Astrocyte of the spinal cord (primary cell): ENCODE results near the gene KDM4E.
"Not testable (repeated sequence)": the region's sequence is repeated elsewhere in the genome, so short reads cannot be mapped to it uniquely, and the experiment has no call there.

Source experiments
- DNase-seq: peaks from one replicate; pipeline ENCODE4 v3.0.0; 2011; ENCODE audit warnings: low read depth, low spot score
- H3K4me3 ChIP-seq: 2 replicates; pipeline ENCODE4 v1.5.1; 2011; ENCODE audit warnings: low read depth, mild to moderate bottlenecking, low read length, moderate library complexity
- CTCF ChIP-seq: IDR thresholded peaks from 2 replicates; pipeline ENCODE4 v1.5.1; 2012; ENCODE audit warnings: low read depth, mild to moderate bottlenecking, low read length, inconsistent platforms
- in situ Hi-C: cut with HindIII; loops from 2 replicates; pipeline ENCODE4 v1.10.0; 2017; ENCODE audit warnings: low sequenced_read_pairs

The KDM4E gene

GRCh38 chr11:95033051-95033450 lies 8.0 kb downstream of the KDM4E start:
- no peak overlapping the region for H3K4me3 ChIP-seq
- in situ Hi-C loops, result no loop called here
- no peak for TF ChIP-seq CTCF
- no peak for DNase-seq

- no peak for DNase-seq
- no peak for TF ChIP-seq CTCF
- in situ Hi-C loops, result no loop called here
- H3K4me3 ChIP-seq, result no peak overlapping the region
These were observed 10.3 kb downstream of the KDM4E start for GRCh38 chr11:95035316-95035715.

- peak; percentile 5 for DNase-seq
- peak overlapping the region; percentile 30 for H3K4me3 ChIP-seq
- peak; percentile 10 for TF ChIP-seq CTCF
- in situ Hi-C loops, result not testable (repeated sequence)
These were observed 12.4 kb downstream of the KDM4E start for GRCh38 chr11:95037356-95038035.

GRCh38 chr11:95042239-95042638 lies 17.2 kb downstream of the KDM4E start:
- no peak for TF ChIP-seq CTCF
- no peak overlapping the region for H3K4me3 ChIP-seq
- in situ Hi-C loops, result no loop called here
- DNase-seq, result no peak

- no peak overlapping the region for H3K4me3 ChIP-seq
- TF ChIP-seq CTCF, result no peak
- in situ Hi-C loops, result no loop called here
- no peak for DNase-seq
These were observed 17.8 kb downstream of the KDM4E start for GRCh38 chr11:95042906-95043305.

- no peak for TF ChIP-seq CTCF
- in situ Hi-C loops, result no loop called here
- H3K4me3 ChIP-seq, result no peak overlapping the region
- DNase-seq, result no peak
These were observed 19.0 kb downstream of the KDM4E start for GRCh38 chr11:95044010-95044409.
